GM19372 (cell line): ENCODE measurements around the gene CTDSPL.

ENCODE experiments used
- ATAC-seq: cut with Tn5 transposase; IDR thresholded peaks from one replicate; pipeline ENCODE4 v1.9.1; 2021; ENCODE audit warnings: mild to moderate bottlenecking, low read depth, moderate library complexity; ENCODE audit not compliant: unreplicated experiment

Gene CTDSPL

DNA sequence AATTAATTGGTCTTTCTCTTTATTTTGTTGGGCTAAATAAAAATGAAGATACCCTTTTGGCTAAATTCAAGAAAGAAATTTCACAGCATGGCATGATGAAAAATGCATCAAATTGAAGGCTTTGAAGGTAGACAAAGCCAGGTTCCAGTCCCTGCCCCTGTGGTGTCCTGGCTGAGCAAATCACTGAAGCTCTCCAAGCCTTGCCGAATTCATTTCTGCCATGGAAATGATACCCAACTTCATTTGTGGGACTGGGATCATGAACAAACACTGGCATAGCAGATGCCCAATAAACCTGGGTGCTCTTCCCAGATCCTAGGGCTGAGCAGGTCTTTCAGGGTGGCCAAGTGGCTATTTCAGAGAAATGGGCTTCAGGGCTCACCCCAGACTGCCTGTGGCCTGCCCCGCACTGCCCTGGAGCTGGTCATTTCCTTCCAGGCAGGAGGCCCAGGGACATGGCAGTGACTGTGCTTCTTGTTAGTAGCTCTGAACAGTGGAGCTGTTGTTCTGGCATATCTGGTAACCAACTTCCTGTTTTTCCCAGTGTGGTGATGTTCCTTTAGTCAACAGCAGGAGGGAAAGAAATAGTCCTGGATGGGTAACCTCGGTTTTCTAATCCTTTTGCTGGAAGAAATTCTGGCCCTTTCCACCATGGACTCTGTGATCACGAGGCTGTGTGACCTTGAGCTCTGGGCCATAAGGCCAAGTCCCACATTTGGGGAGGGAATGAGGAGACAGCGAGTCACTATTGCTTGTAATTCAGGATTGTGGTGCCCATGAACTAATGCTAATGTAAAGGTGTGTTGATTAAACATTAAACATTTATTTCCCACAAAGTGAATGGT, 47.6 kb downstream of the CTDSPL start:
- ATAC-seq = no peak

DNA sequence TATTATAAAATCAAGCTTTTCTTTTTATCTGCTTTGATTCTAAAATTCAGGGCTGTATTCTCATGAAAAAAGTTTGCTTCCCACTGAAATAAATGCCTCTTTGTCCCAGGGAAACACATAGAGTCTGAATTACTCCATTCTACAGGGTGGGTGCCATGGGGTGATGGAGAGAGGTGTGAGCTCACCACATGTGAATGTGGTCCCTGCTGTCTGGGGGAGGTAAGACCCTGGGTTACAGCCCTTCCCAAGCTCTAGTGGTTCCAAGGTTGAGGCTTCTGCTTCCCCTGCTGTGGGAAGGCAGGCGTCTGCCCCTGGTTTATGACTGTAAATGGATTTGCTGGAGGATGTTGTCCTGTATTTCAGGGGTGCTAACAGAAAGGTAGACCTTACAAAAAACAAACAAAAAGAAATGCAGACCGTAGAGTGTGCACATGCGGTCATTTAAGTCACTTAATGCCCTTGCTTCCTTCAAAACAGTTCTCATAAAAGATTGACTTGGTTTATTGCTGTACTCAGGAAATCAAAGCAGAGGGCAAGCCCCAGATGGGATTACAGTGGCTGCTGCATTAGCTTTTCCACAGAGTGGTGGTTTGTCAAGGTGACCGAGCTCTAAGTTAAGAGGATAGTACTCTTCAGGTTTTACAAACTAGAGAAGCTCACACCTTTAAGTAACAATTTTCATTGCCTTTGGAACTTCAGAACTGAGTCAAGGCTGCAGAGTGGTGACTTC, 49.2 kb downstream of the CTDSPL start:
- no peak for ATAC-seq

DNA sequence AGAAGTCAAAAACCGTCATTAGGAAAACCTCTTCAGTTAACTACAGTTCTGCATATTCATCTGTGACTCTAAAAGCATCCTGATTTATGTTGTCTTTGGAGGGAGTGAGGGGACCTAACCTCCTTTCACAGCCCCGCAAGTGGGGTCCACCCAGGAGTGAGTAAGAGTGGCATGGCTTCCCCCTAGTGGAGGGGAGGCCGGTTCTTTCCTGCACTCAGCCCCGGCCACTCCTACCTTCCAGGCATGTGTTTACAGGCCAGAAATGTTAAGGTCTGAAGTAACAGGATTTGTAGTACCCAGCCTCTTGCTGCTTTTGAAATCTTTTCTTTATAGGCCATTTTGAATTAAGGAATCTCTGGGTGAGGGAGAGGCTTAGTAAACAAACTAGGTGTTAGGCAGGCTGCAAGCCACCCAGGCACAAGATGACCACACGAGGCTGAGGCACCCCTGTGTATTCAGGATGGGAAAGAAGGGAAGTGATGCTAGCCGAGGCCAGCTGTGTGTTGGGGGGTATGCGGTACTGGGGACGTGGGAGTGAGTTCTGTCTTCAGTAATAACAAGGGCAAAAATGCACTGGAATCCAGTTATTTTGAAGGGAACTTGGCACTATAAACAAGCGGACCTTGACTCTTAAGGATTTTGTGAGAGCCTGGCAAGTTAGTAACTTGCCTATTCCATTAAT, 50.5 kb downstream of the CTDSPL start:
- ATAC-seq = no peak

DNA sequence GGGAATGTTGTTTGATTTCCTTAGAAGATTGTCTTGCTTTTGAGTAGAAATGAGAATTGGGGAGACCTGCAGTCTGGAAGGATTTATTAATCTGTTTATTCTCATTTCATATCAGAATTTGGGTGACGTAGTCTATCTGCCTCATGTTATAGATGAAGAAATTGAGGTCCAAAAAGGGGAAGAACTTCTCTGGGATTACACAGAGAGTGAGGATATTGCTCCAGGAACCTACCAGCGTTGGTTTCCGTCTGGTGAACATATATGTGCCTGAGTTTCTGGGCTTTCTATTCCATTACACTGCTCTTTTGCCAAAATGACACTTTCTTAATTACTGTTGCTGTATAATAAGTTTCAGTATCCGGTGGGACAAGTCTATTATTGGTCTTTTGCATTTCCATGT, 51.8 kb downstream of the CTDSPL start:
- no peak for ATAC-seq

DNA sequence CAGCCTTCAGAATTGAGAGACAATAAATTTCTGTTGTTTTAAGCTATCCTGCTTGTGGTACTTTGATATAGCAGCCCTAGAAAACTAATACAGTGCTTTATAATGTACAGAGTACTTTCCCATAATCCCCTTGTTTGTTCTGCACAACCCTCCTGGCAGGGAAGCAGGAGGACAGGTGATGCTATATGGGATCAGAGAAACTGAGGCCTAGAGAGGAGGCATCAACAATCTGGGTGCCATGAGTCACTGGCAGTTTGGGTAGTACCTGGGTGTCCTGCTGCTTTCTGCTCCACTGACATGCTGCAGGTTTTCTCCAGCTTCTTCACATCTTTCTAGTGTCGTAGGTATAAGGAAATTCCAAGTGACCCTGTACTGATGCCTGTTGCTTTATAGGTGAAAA, 55.0 kb downstream of the CTDSPL start:
- ATAC-seq = no peak

DNA sequence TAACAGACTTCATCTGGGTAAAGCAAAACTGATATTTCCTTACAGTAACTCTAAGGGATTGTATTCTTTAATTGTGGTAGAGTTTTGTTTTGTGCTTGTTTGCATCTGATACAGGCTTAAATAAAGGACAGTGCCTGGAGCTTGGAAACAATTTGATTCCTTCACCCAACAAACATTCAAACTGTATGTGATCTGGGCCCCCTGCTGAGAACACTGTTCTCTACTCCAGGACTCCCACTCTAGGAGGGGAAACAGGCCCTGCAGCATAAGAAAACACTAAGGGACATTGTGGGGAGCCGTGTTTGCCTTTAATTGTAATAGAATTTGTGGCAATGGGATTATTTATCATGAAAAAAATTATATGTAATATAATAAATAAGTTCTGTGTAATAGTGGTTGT, 56.9 kb downstream of the CTDSPL start:
- no peak for ATAC-seq

DNA sequence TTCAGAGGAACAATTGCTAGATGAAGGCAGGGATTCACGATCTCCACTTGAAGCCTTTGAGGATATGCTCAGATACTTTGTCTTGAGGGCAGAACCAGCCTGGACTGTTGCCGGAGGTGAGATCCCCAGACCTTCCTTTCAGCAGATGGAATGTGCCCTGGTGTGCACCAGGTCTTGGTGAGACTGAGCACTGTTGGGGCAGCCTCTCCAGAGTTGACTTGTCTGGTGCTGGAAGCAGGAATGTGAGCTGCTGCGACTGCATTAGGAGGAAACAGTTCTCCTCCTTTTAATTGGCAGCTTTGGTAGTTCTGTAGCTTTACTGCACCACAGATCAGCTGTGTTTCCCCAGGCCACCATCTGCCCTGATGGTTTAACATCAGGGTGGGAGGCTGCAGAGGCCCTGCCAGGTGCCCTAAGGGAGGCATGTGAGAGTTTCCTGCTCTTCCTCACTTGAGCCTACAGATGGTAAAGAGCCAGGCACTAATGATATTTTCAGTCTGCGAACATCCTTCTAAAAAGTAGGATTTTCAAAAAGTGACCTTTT, 58.5 kb downstream of the CTDSPL start:
- no peak for ATAC-seq

DNA sequence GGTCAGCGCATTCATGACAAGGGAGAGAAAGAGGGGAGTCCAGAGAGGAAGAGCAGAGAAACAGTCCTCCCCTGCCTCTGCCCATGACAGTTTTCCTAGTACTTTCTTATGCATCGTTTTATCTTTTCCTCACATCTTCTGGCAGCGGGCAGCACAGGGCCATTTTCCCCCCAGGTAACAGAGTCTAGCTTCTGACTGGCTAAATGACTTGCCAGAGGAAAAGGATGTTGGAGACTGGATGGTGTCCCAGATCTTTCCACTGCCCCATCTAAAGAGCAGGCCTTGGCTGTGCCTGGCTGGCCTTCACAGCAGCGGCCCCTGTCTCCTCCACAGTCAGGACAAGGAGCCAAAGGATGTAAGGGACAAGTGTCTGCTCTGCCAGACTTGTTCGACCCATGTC, 59.3 kb downstream of the CTDSPL start:
- ATAC-seq = no peak

DNA sequence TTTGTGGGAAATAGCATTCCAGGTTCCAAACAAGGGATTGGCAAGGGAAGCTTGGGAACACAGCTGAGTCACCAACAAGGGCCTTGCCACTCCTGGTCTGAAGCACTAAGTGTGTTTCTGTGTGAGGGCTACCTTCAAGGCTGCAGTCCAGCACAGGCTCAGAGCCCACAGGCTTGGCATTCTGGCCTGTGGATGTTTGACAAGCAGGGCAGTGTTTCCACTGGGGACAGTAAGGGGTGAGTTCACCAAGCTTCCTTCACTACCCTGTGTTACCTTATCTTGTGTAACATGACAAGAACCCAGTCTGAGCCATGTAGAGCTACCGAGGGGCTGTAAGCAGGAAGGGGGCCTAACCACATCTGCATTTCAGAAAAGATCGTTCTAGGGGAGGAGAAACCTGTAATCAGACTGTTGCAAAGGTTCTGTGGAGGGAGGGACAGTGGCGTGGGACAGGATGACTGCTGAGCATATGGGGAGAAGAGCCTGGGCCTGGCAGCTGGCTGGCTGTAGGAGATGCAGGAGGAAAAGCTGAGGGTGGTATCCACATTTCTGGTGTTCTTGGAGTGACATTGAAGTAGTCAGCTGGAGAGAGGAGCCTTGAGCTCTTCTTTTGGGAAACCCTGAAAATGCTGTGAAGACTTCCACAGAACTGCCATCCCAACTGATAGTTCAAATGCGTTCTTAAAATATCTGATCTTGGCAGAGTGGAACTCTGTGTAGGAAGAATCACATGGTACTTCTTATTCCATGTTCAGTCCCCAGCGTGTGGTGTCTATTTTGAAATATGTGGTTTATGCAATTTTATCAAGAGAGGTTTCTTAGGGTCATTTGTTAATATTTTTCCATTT, 61.3 kb downstream of the CTDSPL start:
- ATAC-seq = no peak

DNA sequence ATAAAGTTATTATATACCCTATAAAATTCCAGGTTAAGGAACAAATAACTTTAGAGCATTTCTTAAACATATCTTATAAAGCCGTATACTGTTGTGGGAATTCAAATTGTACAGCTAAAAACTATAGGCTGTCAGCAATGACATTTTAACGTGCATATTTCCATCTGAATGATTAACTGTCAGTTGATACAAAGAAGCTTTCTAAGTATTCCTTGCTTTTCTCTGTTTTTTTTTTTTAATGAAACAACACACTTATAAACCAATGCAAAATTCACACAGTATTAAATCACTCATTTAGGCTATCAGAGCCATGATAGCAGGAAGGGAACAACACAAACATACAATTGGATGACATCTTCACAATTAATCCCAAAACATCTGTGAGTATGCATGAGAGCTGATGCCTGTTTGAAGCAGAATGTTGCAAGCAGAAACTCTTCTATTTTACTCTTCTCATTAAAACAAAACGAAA, 61.9 kb downstream of the CTDSPL start:
- no peak for ATAC-seq

DNA sequence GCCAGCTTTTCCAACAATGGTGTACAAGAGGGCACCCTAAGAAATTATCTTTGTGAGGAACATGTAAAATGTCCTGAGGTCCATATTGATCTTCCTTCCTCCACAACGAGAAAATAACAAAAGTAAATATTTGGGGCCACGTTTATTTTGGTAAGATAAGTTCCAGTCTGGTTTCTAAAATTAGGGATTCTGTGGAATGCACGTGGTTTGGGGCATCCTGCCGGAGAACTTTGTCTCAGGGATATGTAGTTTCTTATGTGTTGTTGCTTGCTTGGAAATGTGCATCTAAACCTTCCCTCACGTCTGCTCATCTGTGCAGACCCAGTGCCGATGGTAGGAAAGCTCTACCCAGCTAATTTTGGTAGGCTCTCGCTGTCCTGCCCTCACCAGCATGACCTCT, 62.8 kb downstream of the CTDSPL start:
- ATAC-seq = no peak

DNA sequence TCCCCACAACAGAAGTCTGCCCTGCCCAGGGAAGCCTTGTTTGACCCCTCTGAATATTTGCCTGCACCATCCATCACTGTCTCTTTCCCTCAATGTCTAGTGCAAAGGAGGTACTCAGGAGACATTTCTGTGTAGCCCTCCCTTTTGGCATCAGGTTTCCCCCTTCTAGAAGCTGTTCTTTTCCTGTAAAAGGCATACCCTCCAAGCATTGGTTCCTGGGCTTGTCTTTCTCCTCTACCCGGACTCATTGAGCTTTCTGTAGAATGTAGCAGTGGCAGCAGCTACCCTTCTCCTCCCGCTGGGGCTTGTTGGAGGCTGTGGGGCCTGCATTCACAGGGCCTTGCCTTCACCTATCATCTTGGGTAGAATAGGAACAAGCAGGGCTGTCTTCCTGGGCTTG, 63.5 kb downstream of the CTDSPL start:
- ATAC-seq = no peak

DNA sequence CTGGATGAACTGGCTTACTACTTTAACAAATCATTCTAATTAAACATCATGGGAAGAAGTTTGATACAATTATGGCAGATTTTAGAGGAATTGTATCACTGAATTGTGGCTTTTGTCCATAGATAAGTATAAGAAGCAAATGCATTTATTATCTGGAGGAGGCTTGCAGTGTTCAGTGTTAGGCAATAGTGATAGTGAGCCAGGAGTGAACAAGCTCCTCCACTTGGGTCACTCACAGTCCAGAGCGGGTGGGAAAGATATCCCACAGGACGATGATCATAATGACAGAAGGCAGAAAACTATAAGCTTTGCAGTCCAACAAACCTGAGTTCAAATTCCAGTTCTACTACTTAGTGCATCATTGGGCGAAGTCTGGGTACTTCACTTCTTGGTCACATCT, 64.9 kb downstream of the CTDSPL start:
- ATAC-seq = no peak

DNA sequence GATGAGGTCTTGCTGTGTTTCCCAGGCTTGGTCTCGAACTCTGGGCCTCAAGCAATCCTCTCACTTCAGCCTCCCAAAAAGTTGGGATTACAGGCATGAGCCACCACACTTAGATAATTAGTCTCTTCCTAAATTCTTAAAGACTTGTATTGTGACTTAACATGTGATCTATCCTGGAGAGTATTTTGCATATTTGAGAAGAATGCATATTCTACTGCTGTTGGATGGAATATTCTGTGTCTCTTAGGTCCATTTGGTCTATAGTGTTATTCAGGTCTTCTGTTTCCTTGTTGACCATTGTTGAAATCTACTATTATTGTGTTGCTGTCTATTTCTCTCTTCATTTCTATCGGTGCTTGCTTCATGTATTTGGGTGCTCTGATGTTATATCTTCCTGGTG, 68.8 kb downstream of the CTDSPL start:
- no peak for ATAC-seq

DNA sequence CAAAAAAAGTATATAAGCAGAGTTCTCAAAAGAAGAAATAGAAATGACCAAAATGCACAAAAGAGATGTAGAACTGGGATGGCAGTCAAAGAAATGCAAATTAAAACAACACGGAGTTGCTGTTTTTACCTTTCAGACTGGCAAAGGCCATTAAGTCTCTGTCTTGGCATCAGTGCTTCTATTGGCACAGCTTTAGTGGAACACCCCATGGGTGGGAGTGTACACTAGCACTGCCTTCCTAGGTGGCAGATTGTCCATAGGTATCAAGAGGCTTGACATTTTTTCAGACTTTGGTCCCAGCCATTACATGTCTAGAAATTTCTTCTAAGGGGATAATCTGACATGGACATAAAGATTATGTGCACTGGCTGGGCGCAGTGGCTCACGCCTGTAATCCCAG, 70.8 kb downstream of the CTDSPL start:
- no peak for ATAC-seq

DNA sequence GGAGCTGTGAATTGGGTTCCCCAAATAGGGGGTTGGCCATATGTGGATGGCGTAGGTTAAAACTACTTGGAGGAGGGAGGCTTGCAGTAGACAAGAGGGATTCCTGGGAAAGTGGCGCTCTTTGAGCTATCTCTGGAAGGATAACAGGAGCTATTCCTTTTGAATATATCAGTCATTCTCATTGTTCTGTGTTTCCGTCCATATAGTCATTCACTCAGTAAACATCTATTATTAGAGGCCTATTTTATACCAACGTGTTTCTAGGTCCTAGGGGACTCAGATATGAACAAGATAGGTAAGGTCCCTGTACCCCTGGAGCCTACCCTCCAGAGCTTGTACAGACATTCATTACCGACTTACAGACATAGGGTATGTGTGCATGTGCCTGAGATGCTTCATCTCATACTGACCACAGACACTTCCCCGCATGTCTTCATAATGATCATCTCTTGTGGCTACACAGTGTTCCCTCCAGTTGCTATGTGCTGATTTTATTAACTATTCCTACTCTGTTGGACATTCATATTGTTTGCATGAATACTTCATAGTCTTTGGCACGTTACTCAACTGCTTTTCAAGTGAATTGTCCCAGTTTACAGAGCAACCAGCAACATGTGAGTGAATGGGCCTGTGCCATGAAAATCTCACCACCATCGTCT, 73.1 kb downstream of the CTDSPL start:
- ATAC-seq = no peak

DNA sequence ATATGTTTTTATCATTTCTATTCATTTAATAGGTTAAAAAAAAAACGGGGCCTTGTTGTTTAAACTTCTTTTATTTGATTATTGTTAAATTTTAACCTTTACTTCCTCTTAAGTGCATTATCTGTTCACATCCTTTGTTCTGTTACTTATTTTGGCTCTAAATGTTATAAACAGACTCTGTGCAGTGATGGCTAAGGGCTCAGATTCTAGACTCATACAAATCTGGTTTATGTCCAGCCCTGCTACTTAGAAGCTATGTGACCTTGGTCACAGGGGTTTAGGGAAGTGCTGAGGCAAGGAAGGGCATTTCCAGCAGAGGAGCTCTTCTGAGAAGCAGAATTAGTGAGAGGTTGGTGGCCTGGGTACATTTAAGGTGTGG, 73.6 kb downstream of the CTDSPL start:
- no peak for ATAC-seq

DNA sequence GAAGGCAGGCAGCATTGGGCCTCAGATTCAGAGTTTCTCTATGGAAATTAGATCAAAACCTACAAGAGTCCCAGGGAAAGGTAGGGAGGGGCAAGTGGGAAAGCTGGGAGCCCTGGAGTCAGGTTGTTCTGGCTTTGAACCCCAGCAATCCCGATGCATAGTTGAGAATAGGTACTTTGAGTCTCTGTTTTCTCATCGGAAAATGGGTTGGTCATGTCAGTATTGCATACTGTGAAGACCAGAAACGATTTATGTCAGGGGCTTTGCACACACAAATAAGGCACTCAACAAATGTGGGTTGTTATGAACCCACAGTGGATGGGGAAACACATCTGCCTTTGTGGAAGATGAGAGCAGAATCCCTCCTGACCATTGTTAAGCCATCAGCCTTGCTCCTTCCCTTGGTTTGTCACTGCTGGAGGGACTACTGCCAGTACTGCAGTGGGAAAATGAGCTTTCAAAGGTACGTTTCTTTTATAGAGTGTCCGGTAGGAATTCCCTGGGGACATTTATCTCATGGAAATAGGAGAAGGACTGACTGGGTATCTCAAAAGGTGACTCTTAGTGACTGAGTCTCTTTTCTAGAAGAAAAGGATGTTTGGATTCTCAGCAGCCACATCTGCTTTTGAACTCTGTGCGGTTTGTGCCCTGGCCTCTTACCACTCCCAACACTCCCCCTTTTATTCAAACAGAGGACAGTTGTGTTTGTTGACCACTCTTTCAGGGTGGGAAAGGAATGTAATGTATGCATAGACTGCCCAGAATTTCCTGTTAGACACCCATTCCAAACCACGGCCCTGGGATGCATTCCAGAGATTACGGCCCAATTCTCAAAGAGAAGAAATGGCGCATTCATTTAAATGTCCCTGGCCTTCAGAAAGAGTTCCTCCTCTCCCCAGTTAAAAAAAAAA, 74.3 kb downstream of the CTDSPL start:
- ATAC-seq = no peak

DNA sequence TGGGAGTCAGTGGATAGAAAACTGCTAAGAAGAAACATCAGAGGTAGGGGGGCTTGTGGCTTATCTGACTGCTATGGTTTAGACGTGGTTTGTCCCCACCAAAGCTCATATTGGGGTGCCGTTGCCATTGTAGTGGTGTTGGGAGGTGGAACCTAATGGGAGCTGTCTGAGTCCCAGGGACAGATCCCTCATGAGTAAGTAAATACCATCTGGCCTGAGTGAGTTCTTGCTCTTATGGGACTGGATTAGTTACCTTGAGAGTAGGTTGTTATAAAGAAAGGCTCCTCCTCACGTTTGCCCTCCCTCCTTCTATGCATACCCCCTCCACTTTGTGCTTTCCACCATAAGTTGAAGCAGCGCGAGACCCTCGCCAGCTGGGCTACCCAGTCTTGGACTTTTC, 75.5 kb downstream of the CTDSPL start:
- ATAC-seq = no peak
